HG02610 (cell line): Measurements from ENCODE around the gene TNC.
"Not testable (repeated sequence)": the region's sequence is repeated elsewhere in the genome, so short reads cannot be mapped to it uniquely, and the experiment has no call there.

ENCODE experiments used
- ATAC-seq: cut with Tn5 transposase; IDR thresholded peaks from one replicate; pipeline ENCODE4 v1.9.1; 2021; ENCODE audit warnings: mild to moderate bottlenecking, moderate library complexity; ENCODE audit not compliant: unreplicated experiment

Gene TNC

GRCh38 chr9:115135821-115136778 lies 18.1 kb upstream of the TNC start:
- ATAC-seq, result no peak

- ATAC-seq, result no peak
Observed at GRCh38 chr9:115134941-115135340, 17.0 kb upstream of the TNC start.

DNA sequence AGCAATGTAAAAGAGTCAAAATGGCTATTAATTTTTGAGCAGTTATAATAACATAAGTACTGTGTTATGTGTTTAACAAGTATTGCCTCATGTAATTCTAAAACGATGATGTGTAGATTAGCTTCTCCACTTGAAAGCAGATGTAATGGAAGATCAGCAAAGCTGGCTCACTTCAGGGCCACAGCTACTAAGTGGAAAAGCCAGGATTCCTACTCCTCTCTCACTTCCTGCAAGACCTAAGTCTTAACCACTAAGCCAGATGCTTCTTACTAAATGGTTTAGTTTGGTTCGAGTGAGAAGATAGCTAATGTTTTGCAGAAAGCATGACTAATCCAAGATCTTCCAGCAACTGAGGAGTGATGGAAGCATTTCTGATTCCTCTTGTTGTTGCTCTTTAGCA lies 15.7 kb upstream of the TNC start:
- no peak for ATAC-seq

DNA sequence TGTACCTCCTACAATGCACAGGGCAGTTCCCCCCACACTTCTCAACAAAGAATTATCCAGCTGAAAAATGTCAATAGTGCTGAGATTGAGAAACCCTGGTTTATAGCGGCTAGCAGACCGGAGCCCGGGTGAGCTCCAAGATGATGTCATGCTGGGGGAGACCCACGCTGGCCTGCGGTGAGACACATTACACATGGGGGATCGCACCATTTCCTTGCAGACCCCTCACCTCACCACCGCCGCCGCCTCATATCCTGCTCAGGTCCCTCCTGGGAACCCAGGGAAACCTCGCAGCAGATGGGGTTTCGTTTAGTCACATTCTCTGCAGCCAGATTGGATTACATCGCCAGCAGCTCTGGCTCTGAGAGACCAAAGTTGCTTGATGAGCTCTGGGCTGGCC lies 14.7 kb upstream of the TNC start:
- ATAC-seq, result no peak

DNA sequence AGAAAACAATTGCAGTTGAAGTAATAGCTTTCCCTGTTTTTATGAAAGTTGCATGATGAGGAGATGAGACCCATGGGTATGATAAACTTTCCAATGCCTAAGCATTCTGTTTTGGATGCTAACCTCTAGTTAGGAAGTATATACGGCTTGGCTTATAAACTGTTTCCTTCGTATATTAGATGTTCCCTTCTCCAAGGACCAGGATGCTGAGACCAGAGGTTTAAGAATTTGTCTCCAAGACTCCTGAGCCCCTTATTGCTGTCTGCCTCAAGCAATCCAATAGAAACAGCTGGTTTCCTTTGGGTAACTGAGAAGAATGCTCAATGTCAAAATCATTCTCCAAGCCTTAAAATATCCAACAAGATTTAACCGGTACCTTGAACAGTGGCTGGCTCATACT lies 12.2 kb upstream of the TNC start:
- ATAC-seq, result no peak

DNA sequence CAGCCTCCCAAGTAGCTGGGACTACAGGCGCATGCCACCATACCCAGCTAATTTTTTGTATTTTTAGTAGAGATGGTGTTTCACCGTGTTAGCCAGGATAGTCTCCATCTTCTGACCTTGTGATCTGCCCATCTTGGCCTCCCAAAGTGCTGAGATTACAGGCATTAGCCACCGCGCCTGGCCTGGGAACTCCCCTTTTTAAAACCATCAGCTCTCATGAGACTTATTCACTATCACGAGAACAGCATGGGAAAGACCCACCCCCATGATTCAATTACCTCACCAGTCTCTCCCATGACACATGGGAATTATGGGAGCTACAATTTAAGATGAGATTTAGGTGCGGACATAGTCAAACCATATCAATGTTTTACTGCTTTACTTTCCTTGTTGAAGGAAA lies 10.8 kb upstream of the TNC start:
- not testable (repeated sequence) for ATAC-seq

GRCh38 chr9:115127191-115127817 lies 9.3 kb upstream of the TNC start:
- ATAC-seq, result no peak

GRCh38 chr9:115126404-115126803 lies 8.4 kb upstream of the TNC start:
- ATAC-seq, result no peak

- ATAC-seq, result no peak
Observed at GRCh38 chr9:115122937-115123336, 5.0 kb upstream of the TNC start.

- no peak for ATAC-seq
Observed at GRCh38 chr9:115121181-115121580, 3.2 kb upstream of the TNC start.

- ATAC-seq, result no peak
Observed at GRCh38 chr9:115118879-115119218, 892 bp upstream of the TNC start.

DNA sequence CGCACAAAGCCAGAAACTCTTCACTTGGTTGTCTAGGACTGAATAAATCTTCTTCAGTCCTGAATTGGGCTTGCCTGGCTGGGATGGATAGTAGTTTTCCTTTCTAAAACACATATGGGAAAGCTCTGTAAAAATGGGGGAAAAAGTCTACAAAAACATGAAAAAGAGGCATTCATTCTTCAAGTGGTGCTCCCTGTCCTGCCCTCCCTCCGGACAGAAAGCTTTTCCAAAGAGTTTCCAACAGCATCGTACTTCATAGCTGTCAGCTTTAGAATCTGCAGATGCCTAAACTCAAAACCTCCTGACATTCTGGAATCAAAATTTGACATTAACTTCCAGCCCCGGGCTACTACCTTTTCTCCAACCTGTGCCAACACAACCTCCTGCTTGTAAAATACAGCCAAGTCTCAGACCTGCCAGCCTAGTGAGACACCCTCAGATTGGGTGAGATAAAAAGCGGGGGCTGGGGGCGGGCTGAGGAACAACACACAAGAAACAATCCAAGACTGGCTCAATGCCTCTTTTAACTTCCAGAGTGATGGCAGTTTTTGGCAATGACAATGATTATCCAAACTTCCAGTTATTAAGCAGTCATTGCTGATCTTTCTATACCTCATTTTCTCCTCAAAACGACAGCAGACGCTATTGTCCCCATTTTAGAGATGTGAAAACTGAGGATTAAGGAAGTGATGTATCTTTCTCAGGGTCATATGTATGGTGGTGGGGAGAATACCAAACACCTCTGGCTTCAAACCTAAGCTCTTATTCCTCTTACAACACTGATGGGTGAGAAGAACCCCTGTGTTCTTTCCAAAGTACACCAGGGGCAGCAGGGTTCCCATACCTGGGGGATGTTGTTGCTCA lies 1.3 kb downstream of the TNC start:
- ATAC-seq, result no peak

DNA sequence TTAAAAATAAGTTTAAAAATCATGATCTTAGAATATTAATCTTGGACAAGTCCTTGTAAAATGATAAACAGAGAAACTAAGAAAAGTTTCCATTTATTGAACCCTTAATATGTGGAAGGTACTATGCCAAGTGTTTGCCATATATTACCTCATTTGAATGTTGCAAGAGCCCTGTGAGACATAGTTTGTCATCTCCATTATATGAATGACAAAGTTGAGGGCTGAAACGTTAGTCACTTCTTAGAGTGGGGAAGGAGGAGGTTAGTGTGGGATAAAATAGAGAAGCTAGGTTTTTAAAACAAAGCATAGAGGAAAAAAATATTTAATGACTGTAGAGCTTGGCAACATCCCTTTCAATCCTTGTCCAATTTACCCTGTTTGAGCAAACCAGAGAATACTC lies 2.0 kb downstream of the TNC start:
- ATAC-seq, result no peak

- no peak for ATAC-seq
Observed at GRCh38 chr9:115115117-115115880, 2.7 kb downstream of the TNC start.

GRCh38 chr9:115114546-115114945 lies 3.4 kb downstream of the TNC start:
- ATAC-seq, result no peak

GRCh38 chr9:115114084-115114483 lies 3.9 kb downstream of the TNC start:
- ATAC-seq, result no peak

DNA sequence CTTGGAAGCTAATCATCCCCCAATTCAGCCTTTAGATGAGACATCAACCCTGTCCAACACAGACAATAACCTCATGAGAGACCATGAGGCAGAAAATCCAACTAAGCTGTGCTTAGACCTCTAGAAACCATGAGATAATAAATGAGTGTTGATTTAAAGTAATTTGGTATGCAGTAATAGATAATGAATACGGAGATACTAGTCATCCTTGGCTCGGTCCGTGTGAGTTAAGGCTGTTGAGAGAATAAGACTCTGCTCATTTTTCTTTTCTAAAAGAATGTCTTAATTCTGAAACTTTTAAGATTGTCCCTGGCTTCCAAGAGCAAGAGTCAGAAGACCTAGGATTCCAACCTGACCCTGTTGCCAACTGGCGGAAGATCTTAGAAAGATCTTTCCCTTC lies 6.1 kb downstream of the TNC start:
- ATAC-seq, result no peak

- no peak for ATAC-seq
Observed at GRCh38 chr9:115109486-115109885, 8.5 kb downstream of the TNC start.

DNA sequence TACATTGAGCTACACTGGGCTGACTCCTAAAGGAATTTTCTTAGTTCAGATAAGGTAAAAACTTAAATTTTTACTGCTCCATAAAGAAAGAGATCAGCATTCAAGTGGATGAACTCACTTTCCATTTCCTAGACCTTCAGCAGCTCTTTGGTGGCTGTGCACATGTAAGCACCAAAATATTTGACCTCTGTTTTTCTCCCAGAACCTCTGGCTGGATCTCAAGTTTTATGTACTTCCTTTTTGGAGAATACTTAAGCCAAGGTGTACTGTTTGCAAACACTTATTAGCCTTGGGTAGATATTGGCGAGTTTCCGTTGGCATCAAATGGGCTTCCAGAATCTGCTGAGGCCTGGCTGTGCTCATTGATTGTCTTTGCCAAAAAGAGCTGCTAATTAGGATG lies 10.3 kb downstream of the TNC start:
- ATAC-seq, result no peak

GRCh38 chr9:115106642-115107041 lies 11.3 kb downstream of the TNC start:
- no peak for ATAC-seq

GRCh38 chr9:115106001-115106400 lies 12.0 kb downstream of the TNC start:
- ATAC-seq, result no peak
